Neuron (in vitro differentiated cells): ENCODE data around the gene CD101.

Source experiments
- H2AFZ ChIP-seq: one replicate; pipeline ENCODE4 v1.6.1; 2013; ENCODE audit warnings: low read depth, mild to moderate bottlenecking, inconsistent platforms, low read length, moderate library complexity
- H3K27me3 ChIP-seq: one replicate; pipeline ENCODE4 v1.6.1; 2013; ENCODE audit warnings: low read length; ENCODE audit not compliant: insufficient read depth
- H3K36me3 ChIP-seq: one replicate; pipeline ENCODE4 v1.6.1; 2013; ENCODE audit warnings: low read length; ENCODE audit not compliant: insufficient read depth
- H3K4me1 ChIP-seq: one replicate; pipeline ENCODE4 v1.6.1; 2013; ENCODE audit warnings: low read length; ENCODE audit not compliant: insufficient read depth
- H3K4me3 ChIP-seq: 2 replicates; pipeline ENCODE4 v1.5.1; 2013; ENCODE audit warnings: mild to moderate bottlenecking, low read length, moderate library complexity
- H3K9me3 ChIP-seq: one replicate; pipeline ENCODE4 v1.6.1; 2013; ENCODE audit warnings: low read length

CD101 gene

DNA sequence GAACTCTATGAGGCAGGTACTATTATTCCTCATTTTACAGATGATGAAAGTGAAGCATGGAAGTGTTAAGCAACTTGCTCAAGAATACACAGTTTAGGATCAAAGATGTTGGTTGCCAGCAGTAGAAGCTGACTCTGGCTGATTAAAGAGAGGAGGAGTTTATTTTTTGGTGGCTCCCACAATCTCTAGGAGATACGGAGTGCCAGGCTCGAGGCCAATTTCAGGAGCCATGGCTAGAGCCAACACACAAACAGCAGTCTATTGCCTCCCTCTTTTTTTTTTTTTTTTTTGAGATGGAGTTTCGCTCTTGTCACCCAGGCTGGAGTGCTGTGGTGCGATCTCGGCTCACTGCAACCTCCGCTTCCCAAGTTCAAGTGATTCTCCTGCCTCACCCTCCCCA, 78.2 kb downstream of the CD101 start:
- no peaks in the 10 kb centered on the region for H3K27me3 ChIP-seq

DNA sequence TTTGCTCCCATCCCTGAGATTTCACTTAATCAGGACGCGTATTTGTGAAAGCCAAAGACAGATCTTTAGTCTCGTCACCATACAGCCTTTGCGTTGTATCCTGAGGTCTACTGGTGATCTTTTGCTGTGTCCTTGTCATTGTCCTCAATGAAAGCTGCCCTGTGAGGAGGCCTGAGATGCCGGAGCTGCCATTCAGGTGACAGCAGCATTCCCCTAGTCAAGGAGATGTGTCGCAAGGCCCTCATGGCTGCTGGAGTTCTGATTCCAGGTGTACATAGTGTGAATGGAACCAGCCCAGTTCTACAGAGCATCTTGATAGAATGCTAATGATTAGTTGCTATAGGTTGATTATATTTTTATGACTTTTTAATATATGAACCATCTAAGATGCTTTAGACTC, 82.7 kb downstream of the CD101 start:
- peaks cover 62% of the 10 kb centered on the region for H3K36me3 ChIP-seq
- no peaks in the 10 kb centered on the region for H3K27me3 ChIP-seq
- no peak overlapping the region for H2AFZ ChIP-seq
- no peaks in the 10 kb centered on the region for H3K9me3 ChIP-seq
- no peak overlapping the region for H3K4me3 ChIP-seq
- H3K4me1 ChIP-seq: no peaks in the 10 kb centered on the region

More for the DNA sequence above, 78.2 kb downstream of the CD101 start:
- no peak overlapping the region for H2AFZ ChIP-seq
- peaks cover 84% of the 10 kb centered on the region for H3K36me3 ChIP-seq
- no peaks in the 10 kb centered on the region for H3K4me1 ChIP-seq
- H3K9me3 ChIP-seq: no peaks in the 10 kb centered on the region
- H3K4me3 ChIP-seq: no peak overlapping the region
